ENCODE data around the gene ECHDC1.

The ECHDC1 gene

GRCh38 chr6:127282184-127282583, 61.2 kb downstream of the ECHDC1 start:
- no peak for DNase-seq

GRCh38 chr6:127279815-127280214, 63.6 kb downstream of the ECHDC1 start:
- no peak for DNase-seq

DNA sequence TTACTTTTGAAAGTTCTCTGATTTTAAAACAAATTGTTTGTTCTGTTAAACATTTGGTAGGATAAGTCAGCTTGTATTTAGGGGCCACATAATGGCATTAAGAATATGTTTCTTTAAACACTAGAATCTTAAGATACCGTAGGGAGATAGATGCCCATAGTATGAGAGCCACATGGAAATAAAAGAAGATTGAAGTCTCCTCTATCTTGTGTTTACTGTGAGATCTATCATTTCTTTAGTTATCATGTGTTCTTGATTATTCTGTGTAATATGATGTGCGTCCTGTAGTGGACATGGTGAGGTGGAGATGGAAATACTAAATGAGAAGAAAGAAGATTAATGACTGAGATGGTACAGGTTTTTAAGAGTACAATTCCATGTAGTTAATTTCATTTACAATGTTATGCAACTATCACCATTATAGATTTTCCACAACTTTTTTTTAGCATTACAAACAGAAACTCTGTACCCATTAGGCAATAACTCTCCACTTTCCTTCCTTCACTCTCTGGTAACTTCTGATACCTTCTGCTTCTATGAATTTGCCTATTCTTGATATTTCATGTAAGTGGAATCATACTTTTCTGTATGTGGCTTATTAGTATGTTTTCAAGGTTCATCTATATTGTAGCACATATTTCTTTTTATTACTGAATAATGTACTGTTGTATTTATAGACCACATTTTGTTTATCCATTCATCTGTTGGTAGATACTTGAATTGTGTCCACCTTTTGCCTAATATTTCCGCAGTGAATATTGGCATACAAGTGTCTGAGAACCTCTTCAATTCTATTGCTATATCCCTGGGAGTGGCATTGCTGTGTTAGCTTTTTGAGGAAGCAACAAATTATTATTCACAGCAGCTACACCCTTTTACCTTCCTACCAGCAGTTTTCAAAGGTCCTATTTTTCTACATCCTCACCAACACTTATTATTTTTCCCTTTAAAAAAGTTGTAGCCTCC, 65.2 kb downstream of the ECHDC1 start:
- DNase-seq = no peak

DNA sequence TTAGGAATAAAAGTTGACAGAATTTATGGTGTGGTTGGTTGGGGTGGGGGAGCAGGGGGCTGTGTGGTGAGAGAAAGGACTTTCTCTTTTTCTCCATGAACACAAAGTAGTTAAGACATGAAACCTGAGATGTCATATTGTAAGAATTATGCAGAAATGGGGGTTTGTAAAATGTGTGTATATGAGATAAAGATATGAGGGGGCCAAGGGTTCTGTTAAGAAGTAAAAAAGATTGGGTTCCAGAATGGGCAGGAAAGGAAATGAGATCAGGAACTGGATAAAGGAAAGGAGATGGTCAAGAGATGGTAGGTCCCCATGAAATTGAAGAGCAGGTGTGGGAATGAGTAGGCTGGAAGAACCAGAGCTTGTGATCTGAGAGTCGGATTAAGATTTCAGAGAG, 67.1 kb downstream of the ECHDC1 start:
- DNase-seq = no peak

DNA sequence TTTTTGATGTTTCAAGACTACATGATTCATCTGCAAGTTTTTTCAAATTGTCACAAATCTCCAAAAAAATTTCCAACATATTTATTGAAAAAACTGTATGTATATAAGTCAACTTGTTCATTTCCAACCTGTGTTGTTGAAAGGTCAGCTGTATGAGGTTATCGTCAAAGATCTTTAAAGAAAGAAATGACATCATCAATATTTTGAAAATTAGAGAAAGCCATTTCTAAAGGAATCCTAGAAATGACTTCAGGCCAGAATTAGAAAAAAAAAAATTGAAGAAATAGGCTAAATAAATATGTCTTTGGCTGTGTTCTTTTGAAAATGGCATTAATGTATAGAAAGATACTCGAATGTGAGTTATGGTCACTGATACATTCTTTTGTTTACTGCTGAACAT, 69.9 kb downstream of the ECHDC1 start:
- no peak for DNase-seq

GRCh38 chr6:127272576-127272975, 70.8 kb downstream of the ECHDC1 start:
- no peak for DNase-seq

DNA sequence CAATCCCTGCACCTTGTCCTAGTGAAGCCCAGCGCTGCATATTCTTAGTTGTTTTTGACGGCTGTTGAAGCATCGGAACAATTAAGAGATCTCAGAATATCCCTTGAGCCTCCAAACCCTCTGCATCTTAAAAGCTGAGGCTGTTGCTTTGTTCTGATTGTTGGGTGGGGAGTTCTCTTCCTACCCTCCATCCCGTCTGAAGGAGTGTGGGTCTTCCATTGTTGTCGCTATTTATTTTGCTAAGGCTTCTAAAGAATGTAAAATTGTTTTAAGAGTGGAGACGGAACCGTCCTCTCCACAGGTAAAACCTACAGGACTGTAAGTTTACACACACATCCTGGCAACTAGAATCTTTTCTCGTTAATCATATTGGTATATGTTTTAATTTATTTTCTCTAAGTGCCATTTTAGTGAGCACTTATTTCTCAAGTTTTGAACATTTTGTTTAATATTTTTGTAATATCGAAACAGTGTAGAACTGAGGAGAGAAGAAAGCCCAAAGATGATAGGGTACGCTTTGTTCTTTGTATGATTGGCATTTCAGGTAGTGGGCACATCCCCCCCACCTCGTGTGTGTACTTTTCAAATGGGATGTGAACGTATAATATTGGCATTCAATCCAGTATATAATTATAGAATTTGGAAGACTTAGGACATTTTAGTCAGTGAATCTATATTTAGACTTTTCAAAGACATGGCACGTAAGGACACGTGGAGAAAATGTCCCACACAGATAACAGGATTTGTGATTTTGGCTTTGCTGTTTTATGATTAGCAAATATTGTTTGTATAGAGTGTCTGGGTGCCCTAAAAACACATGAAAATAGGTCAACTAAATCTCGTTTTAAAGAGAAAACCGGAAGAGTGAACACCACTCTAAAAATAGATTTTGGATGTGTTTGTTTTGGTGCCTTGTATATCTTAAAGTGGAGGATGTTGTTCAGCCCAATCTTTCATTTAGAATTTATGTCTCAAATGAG, 75.5 kb downstream of the ECHDC1 start:
- peak; percentile 35 for DNase-seq

GRCh38 chr6:127266892-127267645, 76.3 kb downstream of the ECHDC1 start:
- peak; percentile 73 for DNase-seq

DNA sequence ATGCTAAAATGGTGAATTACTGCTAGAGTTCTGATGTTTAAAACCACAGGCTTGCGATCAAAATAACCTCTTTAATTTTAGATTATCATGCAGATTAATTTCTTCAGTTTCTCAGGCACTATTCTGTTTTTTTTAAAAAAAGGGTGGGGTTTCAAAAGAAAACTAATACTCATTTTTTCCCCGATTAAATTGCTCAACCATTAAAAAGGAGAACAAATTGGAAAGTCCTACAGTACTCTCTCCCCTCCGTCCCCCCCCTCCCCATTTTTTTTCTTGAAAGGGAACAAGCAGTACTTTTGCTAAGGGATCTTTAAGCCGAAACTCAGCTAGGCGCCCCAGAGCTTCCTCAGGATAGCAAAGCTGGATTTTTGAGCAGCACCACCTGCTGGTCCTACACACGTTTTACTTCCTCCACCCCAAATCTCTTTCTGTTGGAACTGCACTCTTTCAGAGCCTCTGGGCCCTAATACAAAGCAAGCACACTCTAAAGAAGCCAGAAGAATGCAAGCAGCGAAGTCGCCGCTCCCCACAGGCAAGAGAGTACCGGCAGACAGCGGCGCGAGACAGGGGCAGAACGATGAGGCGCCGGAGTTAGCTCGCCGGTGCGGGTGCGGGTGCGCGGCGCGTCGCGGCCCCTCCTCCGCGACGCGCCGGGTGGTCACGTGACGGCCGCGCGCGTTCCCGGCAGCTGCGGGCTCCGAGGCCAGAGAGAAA, 77.1 kb downstream of the ECHDC1 start, which contains the start of gene RNF146:
RNF146 (plus strand) TSS at position 687 of the 714 bp plus-strand sequence. CDS start 13,475 bp downstream, outside the sequence.
- peak; percentile 88 for DNase-seq

GRCh38 chr6:127263481-127263880, 79.9 kb downstream of the ECHDC1 start:
- no peak for DNase-seq

DNA sequence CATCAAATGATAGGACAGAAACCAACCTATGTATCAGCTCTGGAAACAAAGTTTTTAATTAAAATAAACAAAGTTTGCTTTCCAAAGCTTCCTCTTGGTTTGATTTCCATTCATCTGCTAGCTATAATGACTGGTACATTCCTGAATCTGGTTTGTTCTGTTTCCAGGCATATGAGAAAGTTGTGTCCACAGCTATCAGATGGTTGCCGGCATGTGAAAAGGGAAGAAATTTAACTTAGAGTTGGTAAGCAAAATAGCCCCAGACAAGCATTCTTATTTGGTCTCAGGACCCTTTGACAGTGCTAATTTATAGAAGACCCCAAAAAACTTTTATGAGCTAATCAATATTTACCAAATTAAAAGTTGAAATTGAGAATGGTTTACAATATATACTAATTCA, 80.5 kb downstream of the ECHDC1 start:
- DNase-seq = no peak

DNA sequence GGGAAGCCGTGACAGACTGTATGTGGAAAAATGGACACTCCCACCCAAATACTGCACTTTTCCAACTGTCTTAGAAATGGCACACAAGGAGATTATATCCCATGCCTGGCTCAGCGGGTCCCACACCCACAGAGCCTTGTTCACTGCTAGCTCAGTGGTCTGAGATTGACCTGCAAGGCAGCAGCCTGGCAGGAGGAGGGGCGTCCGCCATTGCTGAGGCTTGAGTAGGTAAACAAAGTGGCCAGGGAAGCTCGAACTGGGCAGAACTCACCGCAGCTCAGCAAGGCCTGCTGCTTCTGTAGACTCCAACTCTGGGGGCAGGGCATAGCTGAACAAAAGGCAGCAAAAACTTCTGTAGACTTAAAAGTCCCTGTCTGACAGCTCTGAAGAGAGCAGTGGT, 88.1 kb downstream of the ECHDC1 start:
- DNase-seq = no peak

- DNase-seq = no peak
Observed at GRCh38 chr6:127249621-127250020, 93.8 kb downstream of the ECHDC1 start.

DNA sequence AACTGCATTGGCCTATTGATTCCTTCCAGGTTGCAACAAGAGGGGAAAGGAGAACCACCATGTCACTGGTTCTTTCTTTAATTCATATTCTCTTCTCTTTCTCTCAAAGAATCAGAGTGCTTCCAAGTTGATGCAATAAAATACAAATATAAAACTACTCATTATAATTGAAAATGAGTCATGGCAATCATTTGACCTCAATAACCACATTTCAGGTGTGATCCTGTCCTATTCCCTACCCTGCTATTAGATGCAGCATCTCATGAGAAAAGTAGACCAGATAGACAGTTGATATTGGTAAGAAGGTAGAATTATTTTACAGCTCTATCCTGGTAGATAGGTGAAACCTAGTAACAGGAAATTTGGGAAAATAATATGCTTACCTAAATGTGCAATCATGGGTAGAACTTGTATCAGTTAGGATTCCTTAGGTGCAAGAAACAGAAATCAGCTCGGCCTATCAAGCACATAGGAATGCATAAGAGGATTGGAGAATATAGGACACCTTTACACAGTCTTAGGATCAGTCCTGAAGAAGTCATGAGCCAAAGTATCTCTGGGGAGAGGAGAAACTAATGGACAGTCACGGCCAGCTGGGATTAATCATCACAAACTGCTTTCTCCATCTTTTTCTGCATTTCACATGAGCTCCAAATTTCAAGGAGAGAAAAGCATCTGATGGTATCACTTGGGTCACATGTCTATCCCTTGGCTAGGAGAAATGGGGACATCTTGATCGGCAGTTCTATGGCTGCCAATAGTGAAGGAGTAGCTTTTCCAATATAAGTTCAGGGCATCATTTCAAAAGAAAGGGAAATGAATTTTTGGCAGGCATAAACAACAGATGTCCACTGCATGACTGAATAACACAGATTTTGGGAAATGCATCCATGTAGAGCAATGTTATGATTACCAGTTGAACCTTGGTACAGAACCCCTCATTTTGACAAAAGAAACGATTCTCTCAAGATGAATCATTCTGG, 96.0 kb downstream of the ECHDC1 start:
- DNase-seq = no peak

- no peak for DNase-seq
Observed at GRCh38 chr6:127243501-127243900, 99.9 kb downstream of the ECHDC1 start.

Measured in DMS53 (cell line).